Ishikawa (cell line): ENCODE results near the gene IGSF5.

Source experiments
- EP300 ChIP-seq: IDR thresholded peaks from 2 replicates; pipeline ENCODE4 v1.6.1; 2012; ENCODE audit warnings: borderline replicate concordance
- FOXM1 ChIP-seq: IDR thresholded peaks from 2 replicates; pipeline ENCODE4 v1.6.1; 2012; ENCODE audit warnings: low read depth, borderline replicate concordance
- MAX ChIP-seq: IDR thresholded peaks from 2 replicates; pipeline ENCODE4 v1.6.1; 2012
- NFIC ChIP-seq: IDR thresholded peaks from 2 replicates; pipeline ENCODE4 v1.6.1; 2012
- RAD21 ChIP-seq: IDR thresholded peaks from 2 replicates; pipeline ENCODE4 v1.6.1; 2012; ENCODE audit warnings: low read depth
- REST ChIP-seq: IDR thresholded peaks from 2 replicates; pipeline ENCODE4 v1.6.1; 2012; ENCODE audit warnings: low read depth, mild to moderate bottlenecking
- TAF1 ChIP-seq: IDR thresholded peaks from 2 replicates; pipeline ENCODE4 v1.6.1; 2012; ENCODE audit warnings: low read depth, mild to moderate bottlenecking
- TCF12 ChIP-seq: IDR thresholded peaks from 2 replicates; pipeline ENCODE4 v1.6.1; 2012; ENCODE audit warnings: low read depth
- TEAD4 ChIP-seq: IDR thresholded peaks from 2 replicates; pipeline ENCODE4 v1.6.1; 2012
- YY1 ChIP-seq: IDR thresholded peaks from 2 replicates; pipeline ENCODE4 v1.6.1; 2012; ENCODE audit warnings: low read depth
- ZBTB7A ChIP-seq: IDR thresholded peaks from 2 replicates; pipeline ENCODE4 v1.6.1; 2012; ENCODE audit warnings: low read depth
- TF ChIP-seq, protein P1 (sequence below): IDR thresholded peaks from 2 replicates; pipeline ENCODE4 v1.6.1; 2012

GRCh38 chr21:39754811-39755210 lies 9.8 kb downstream of the IGSF5 start:
- TF ChIP-seq MAX = no peak
- no peak for TF ChIP-seq TAF1
- no peak for TF ChIP-seq EP300
- TF ChIP-seq NFIC = no peak
- TF ChIP-seq YY1 = no peak
- TF ChIP-seq RAD21 = no peak
- no peak for TF ChIP-seq FOXM1
- TF ChIP-seq REST = no peak
- TF ChIP-seq TEAD4 = no peak
- TF ChIP-seq, protein P1, sequence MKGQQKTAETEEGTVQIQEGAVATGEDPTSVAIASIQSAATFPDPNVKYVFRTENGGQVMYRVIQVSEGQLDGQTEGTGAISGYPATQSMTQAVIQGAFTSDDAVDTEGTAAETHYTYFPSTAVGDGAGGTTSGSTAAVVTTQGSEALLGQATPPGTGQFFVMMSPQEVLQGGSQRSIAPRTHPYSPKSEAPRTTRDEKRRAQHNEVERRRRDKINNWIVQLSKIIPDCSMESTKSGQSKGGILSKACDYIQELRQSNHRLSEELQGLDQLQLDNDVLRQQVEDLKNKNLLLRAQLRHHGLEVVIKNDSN = no peak
- TF ChIP-seq ZBTB7A = no peak
- no peak for TF ChIP-seq TCF12
